GM06990 (cell line): ENCODE measurements around the gene OR52B6.
"Not testable (repeated sequence)": the region's sequence is repeated elsewhere in the genome, so short reads cannot be mapped to it uniquely, and the experiment has no call there.

Experiments used
- DNase-seq: peaks from one replicate; pipeline ENCODE4 v3.0.0-alpha.2; 2011; ENCODE audit not compliant: insufficient read length; ENCODE audit errors: extremely low read depth
- H3K27me3 ChIP-seq: replicated peaks from 2 replicates; pipeline ENCODE4 v1.6.0; 2011; ENCODE audit warnings: low read length; ENCODE audit not compliant: control insufficient read depth, insufficient read depth
- H3K36me3 ChIP-seq: 2 replicates; pipeline ENCODE4 v1.5.1; 2011; ENCODE audit warnings: low read length; ENCODE audit not compliant: control insufficient read depth, insufficient read depth
- H3K4me3 ChIP-seq: replicated peaks from 2 replicates; pipeline ENCODE4 v1.5.1; 2011; ENCODE audit warnings: low read depth, mild to moderate bottlenecking, control low read depth, low read length
- TF ChIP-seq, protein P1 (sequence below): IDR thresholded peaks from 2 replicates; pipeline ENCODE4 v1.5.1; 2011; ENCODE audit warnings: low read length, control low read depth, mild to moderate bottlenecking, inconsistent platforms; ENCODE audit not compliant: insufficient read depth, poor library complexity, severe bottlenecking

OR52B6 gene

DNA sequence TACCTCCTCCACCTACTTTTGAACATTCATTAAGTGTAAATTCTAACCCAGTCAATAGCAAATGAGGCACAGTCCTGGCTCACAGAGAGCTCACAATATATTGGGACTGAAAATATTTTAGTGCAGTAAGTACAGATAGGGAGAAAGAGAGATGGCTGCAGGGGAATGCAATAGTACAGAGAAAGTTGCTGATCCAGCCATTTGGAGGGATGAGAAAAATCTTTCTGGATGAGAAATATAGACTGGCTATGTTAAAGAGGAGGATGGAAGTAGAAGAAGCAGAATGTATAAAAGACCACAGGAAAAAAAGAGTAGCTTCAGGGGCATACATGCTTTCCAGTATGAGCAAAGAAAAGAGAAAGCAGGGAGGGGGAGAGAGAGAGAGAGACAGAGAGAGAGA lies 3.6 kb upstream of the OR52B6 start:
- DNase-seq: no peak
- no peaks in the 10 kb centered on the region for H3K36me3 ChIP-seq
- H3K4me3 ChIP-seq: no peak overlapping the region
- no peaks in the 10 kb centered on the region; the same call in 1 of the 2 replicates for H3K27me3 ChIP-seq
- TF ChIP-seq, protein P1, sequence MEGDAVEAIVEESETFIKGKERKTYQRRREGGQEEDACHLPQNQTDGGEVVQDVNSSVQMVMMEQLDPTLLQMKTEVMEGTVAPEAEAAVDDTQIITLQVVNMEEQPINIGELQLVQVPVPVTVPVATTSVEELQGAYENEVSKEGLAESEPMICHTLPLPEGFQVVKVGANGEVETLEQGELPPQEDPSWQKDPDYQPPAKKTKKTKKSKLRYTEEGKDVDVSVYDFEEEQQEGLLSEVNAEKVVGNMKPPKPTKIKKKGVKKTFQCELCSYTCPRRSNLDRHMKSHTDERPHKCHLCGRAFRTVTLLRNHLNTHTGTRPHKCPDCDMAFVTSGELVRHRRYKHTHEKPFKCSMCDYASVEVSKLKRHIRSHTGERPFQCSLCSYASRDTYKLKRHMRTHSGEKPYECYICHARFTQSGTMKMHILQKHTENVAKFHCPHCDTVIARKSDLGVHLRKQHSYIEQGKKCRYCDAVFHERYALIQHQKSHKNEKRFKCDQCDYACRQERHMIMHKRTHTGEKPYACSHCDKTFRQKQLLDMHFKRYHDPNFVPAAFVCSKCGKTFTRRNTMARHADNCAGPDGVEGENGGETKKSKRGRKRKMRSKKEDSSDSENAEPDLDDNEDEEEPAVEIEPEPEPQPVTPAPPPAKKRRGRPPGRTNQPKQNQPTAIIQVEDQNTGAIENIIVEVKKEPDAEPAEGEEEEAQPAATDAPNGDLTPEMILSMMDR: no peak

DNA sequence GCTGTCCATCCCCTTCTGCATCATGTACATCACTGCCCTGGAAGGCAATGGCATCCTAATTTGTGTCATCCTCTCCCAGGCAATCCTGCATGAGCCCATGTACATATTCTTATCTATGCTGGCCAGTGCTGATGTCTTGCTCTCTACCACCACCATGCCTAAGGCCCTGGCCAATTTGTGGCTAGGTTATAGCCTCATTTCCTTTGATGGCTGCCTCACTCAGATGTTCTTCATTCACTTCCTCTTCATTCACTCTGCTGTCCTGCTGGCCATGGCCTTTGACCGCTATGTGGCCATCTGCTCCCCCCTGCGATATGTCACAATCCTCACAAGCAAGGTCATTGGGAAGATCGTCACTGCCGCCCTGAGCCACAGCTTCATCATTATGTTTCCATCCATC lies 337 bp downstream of the OR52B6 start:
- TF ChIP-seq, protein P1: no peak
- H3K4me3 ChIP-seq: no peak overlapping the region
- DNase-seq: no peak
- H3K27me3 ChIP-seq: no peaks in the 10 kb centered on the region; the same call in 1 of the 2 replicates
- H3K36me3 ChIP-seq: no peaks in the 10 kb centered on the region

DNA sequence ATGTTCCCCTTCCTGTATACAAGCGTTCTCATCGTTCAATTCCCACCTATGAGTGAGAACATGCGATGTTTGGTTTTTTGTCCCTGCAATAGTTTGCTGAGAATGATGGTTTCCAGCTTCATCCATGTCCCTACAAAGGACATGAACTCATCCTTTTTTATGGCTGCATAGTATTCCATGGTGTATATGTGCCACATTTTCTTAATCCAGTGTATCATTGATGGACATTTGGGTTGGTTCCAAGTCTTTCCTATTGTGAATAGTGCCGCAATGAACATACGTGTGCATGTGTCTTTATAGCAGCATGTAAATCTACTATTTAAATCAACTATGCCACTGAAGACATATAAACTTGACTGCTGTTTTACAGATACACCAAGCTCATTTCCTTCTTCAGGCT lies 3.8 kb downstream of the OR52B6 start:
- DNase-seq, H3K4me3 ChIP-seq, H3K36me3 ChIP-seq, H3K27me3 ChIP-seq: not testable (repeated sequence)

DNA sequence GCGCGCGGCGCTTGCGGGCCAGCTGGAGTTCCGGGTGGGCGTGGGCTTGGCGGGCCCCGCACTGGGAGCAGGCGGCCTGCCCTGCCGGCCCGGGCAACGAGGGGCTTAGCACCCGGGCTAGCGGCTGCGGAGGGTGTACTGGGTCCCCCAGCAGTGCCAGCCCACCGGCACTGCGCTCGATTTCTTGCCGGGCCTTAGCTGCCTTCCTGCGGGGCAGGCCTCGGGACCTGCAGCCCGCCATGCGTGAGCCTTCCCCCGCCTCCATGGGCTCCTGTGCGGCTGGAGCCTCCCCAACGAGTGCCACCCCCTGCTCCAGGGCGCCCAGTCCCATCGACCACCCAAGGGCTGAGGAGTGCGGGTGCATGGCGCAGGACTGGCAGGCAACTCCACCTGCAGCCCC lies 9.2 kb downstream of the OR52B6 start:
- DNase-seq, H3K36me3 ChIP-seq, H3K4me3 ChIP-seq, H3K27me3 ChIP-seq: not testable (repeated sequence)

DNA sequence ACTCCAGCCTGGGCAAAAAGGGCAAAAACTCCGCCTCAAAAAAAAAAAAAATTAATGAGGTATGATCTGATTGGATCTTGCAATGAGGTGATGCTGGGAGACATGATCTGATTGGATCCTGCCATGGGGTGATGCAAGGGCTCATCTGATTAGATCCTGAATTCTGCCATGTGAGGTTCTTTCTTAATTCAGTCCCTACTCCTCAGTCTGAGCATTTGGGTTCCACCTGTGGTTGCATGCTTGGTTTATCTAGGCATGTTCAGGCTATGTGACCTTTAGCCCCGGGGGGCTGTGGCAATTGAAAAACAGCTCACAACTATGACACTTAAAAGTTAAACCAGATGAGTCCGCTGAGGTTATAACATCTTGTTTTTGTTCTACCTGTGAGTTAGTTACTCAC lies 10.9 kb downstream of the OR52B6 start:
- H3K27me3 ChIP-seq: no peaks in the 10 kb centered on the region
- no peak for DNase-seq
- TF ChIP-seq, protein P1: no peak
- H3K4me3 ChIP-seq: no peak overlapping the region
- H3K36me3 ChIP-seq: no peaks in the 10 kb centered on the region

DNA sequence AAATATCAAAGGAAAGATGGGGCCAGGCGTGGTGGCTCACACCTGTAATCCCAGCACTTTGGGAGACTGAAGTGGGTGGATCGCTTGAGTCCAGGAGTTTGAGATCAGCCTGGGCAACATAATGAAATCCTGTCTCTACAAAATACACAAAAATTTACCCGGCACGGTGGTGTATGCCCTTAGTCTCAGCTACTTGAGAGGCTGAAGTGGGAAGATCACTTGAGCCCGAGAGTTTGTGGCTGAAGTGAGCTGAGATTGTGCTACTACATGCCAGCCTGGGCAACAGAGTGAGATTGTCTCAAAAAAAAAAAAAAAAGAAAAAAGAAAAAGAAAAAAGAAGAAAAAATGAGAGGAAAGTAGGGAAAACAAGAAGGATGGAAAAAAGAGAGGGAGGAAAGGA lies 11.9 kb downstream of the OR52B6 start:
- TF ChIP-seq, protein P1: no peak
- DNase-seq: no peak
- H3K27me3 ChIP-seq: no peaks in the 10 kb centered on the region
- H3K4me3 ChIP-seq: no peak overlapping the region
- no peaks in the 10 kb centered on the region for H3K36me3 ChIP-seq

DNA sequence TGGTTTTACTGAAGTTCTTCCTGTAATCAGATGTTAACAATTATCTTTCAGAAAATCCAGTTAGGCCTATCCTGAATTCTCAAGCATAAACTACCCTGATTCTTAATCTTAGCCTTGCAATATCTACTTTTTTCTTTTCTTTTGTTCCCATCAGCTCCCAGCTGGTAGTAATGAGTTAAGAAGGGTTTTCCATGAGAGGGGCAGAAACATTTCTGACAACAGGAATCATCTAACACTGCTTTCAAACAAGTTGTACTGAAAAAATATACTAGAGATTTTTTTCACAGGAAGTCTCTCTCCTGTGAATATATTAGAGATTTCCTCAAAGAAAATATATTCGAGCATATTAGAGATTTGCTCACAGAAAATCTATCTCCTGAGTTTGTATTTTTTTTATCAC lies 12.5 kb downstream of the OR52B6 start:
- Histone ChIP-seq H3K4me3 (no peak overlapping the region), H3K36me3 (no peaks in the 10 kb centered on the region), H3K27me3 (no peaks in the 10 kb centered on the region)
- TF ChIP-seq, protein P1: no peak
- DNase-seq: no peak
